Endodermal cell (in vitro differentiated cells): ENCODE results near the gene TARM1. TPM values are rescaled to one million over a fixed set of nuclear protein-coding genes. Genes with fewer than 3 reads are reported as not detected.
"Not testable (repeated sequence)": the region's sequence is repeated elsewhere in the genome, so short reads cannot be mapped to it uniquely, and the experiment has no call there.

Experiments
- DNase-seq: peaks from one replicate; pipeline ENCODE4 v3.0.0-alpha.2; 2017
- H3K27ac ChIP-seq: 2 replicates; pipeline ENCODE4 v1.5.1; 2013; ENCODE audit warnings: mild to moderate bottlenecking, low read depth, low read length, moderate library complexity
- H3K27me3 ChIP-seq: 2 replicates; pipeline ENCODE4 v1.6.1; 2013; ENCODE audit warnings: mild to moderate bottlenecking, low read length, moderate library complexity; ENCODE audit not compliant: insufficient read depth, control insufficient read depth, poor library complexity, severe bottlenecking
- H3K36me3 ChIP-seq: 2 replicates; pipeline ENCODE4 v1.7.0; 2013; ENCODE audit warnings: mild to moderate bottlenecking, low read length, moderate library complexity; ENCODE audit not compliant: control insufficient read depth, insufficient read depth
- H3K4me1 ChIP-seq: one replicate; pipeline ENCODE4 v1.7.0; 2013; ENCODE audit warnings: low read length; ENCODE audit not compliant: control insufficient read depth, insufficient read depth
- H3K4me3 ChIP-seq: 2 replicates; pipeline ENCODE4 v1.5.1; 2013; ENCODE audit warnings: mild to moderate bottlenecking, low read length, moderate library complexity
- H3K9ac ChIP-seq: 2 replicates; pipeline ENCODE4 v1.6.1; 2013; ENCODE audit warnings: mild to moderate bottlenecking, low read length, moderate library complexity; ENCODE audit not compliant: poor library complexity, severe bottlenecking; ENCODE audit errors: extremely low read depth
- H3K9me3 ChIP-seq: 2 replicates; pipeline ENCODE4 v1.6.1; 2013; ENCODE audit warnings: mild to moderate bottlenecking, low read length, moderate library complexity; ENCODE audit not compliant: control insufficient read depth
- H3K27ac Mint-ChIP-seq: 2 replicates; pipeline ENCODE4 v1.8.0; 2020; ENCODE audit warnings: mixed read lengths
- H3K27me3 Mint-ChIP-seq: 2 replicates; pipeline ENCODE4 v1.8.0; 2021; ENCODE audit warnings: mild to moderate bottlenecking, mixed read lengths; ENCODE audit not compliant: insufficient read depth
- H3K36me3 Mint-ChIP-seq: 2 replicates; pipeline ENCODE4 v1.8.0; 2020; ENCODE audit warnings: low read depth, mixed read lengths
- H3K4me1 Mint-ChIP-seq: 2 replicates; pipeline ENCODE4 v1.8.0; 2020; ENCODE audit warnings: mixed read lengths
- H3K4me3 Mint-ChIP-seq: 2 replicates; pipeline ENCODE4 v1.8.0; 2020; ENCODE audit warnings: mild to moderate bottlenecking, moderate library complexity, mixed read lengths
- H3K9me3 Mint-ChIP-seq: 2 replicates; pipeline ENCODE4 v1.8.0; 2020; ENCODE audit warnings: mild to moderate bottlenecking, mixed read lengths
- WGBS, 2 experiments: methylation state at CpG; one replicate each; pipeline versions ENCODE4 v1.1.5 to v1.1.7; 2013; ENCODE audit warnings: missing lambda C conversion rate in 2 of 2, mixed read lengths in 1 of 2; ENCODE audit not compliant: insufficient coverage in 1 of 2, insufficient read length in 1 of 2; 5-methylcytosine and 5-hydroxymethylcytosine counted together
- total RNA-seq, 2 donors: library from RNA; stranded (reverse); fragmentation: NEBNext Ultra II Directional in 1 of 2; extraction: Animal tissue kit (Norgen Biotek cat#: 25700) in 1 of 2; gene quantifications; 2 replicates in 1 of 2; 3 replicates in 1 of 2; pipeline ENCODE4 v1.2.1, GENCODE V29; 2021
- TF ChIP-seq, protein P1 (sequence below): fragments of 200-600 bp; sonication (generic); conservative IDR thresholded peaks from 2 replicates; pipeline ENCODE4 v1.5.0; 2021; ENCODE audit warnings: antibody characterized with exemption, mild to moderate bottlenecking

Gene TARM1
- total RNA-seq, 2 donors from 2014 or later: not detected

DNA sequence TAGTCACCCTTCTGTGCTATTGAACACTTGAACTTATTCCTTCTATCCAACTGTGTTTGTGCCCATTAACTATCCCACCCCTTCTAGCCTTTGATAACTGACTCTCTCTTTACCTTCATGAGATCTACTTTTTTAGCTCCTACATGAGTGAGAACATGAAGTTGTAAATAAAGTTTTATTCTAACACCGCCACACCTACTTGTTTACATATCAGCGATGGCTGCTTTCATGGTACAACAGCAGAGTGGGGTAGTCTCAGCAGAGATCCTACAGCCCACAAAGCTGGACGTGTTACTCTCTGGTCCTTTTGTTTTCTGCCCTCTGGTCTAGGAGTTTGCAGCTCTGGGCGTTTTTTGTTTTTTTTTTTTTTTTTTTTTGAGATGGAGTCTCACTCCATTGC is 41.2 kb downstream of the TARM1 start:
- H3K4me3 Mint-ChIP-seq: no peak overlapping the region
- no peak overlapping the region for H3K9ac ChIP-seq
- no peaks in the 10 kb centered on the region for H3K36me3 ChIP-seq
- H3K4me1 ChIP-seq: no peaks in the 10 kb centered on the region
- WGBS, 2 experiments: 90 to 91% methylated on average over 2 to 4 of the region's 4 CpGs
- peaks cover 2% of the 10 kb centered on the region for H3K9me3 ChIP-seq
- H3K4me3 ChIP-seq: no peak overlapping the region
- no peak overlapping the region for H3K27ac Mint-ChIP-seq
- no peaks in the 10 kb centered on the region for H3K27me3 ChIP-seq
- peaks cover 10% of the 10 kb centered on the region for H3K27me3 Mint-ChIP-seq
- H3K9me3 Mint-ChIP-seq: no peaks in the 10 kb centered on the region
- no peaks in the 10 kb centered on the region for H3K36me3 Mint-ChIP-seq
- peaks cover 10% of the 10 kb centered on the region for H3K4me1 Mint-ChIP-seq
- H3K27ac ChIP-seq: no peak overlapping the region
- DNase-seq: no peak
- TF ChIP-seq, protein P1, sequence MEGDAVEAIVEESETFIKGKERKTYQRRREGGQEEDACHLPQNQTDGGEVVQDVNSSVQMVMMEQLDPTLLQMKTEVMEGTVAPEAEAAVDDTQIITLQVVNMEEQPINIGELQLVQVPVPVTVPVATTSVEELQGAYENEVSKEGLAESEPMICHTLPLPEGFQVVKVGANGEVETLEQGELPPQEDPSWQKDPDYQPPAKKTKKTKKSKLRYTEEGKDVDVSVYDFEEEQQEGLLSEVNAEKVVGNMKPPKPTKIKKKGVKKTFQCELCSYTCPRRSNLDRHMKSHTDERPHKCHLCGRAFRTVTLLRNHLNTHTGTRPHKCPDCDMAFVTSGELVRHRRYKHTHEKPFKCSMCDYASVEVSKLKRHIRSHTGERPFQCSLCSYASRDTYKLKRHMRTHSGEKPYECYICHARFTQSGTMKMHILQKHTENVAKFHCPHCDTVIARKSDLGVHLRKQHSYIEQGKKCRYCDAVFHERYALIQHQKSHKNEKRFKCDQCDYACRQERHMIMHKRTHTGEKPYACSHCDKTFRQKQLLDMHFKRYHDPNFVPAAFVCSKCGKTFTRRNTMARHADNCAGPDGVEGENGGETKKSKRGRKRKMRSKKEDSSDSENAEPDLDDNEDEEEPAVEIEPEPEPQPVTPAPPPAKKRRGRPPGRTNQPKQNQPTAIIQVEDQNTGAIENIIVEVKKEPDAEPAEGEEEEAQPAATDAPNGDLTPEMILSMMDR: no peak

DNA sequence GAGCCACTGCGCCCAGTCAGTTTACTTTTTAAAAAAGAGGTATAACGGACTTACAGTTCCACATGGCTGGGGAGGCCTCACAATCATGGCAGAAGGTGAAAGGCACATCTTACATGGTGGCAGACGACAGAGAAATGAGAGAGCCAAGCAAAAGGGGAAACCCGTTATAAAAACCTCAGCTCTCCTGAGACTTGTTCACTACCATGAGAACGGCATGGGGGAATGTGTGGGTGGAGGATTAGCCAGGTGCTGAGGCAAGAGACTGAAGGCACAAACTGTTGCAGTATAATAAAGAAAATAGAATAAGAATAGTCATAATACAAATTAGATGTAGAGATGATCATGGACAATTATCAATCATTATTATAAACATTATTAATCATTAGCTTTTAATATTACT is 44.6 kb downstream of the TARM1 start:
- not testable (repeated sequence) for H3K4me3 ChIP-seq, H3K9ac ChIP-seq, H3K27me3 ChIP-seq, H3K4me1 ChIP-seq, H3K4me3 Mint-ChIP-seq, H3K36me3 Mint-ChIP-seq, H3K9me3 ChIP-seq, H3K27ac Mint-ChIP-seq, H3K27ac ChIP-seq, DNase-seq, H3K9me3 Mint-ChIP-seq, H3K36me3 ChIP-seq, H3K27me3 Mint-ChIP-seq
- 87 to 94% methylated on average over 4 to 5 of the region's 5 CpGs for WGBS, 2 experiments
- peaks cover 16% of the 10 kb centered on the region for H3K4me1 Mint-ChIP-seq

DNA sequence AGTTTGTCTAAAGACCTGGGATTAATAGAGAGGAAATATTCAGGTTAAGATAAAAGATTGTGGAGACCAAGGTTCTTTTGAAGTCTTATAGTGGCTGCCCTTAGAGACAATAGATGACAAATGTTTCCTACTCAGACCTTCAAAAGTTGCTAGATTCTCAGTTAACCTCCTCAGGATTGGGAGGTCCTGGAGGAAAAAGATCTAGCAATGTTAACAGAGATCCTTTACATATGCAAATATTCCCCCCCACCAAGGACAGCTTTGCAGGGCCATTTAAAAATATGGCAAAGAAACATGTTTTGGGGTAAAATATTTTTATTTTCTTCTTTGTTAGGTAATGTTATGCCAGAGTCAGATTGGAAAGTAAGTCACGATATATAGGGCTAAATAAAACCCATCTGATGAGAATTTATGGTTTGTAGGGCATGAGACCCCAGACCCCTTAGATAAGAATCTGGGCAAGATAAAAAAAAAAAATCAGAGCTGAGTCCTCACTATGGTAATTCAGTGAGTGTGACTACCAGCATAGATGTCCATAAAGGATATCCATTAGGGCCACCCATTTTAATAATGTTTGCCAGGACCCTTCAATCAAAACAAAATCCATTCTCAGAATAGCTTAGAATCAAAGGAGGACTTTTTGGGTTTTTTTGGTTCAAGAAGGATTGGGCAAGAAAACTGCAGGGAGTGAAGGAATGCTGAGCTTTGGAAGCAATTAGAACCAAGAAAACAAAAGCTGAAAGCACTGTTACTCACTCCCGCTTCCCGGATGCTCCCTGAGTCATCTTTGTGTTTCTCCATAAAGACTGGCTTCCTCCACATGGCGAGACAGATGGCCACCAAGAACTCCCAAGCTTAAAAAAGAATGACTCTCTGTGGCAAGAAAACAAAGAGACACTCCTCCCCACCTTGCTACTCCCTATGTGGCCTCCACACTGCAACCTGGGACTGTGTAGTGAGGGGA is 45.7 kb downstream of the TARM1 start:
- H3K27ac Mint-ChIP-seq: peak overlapping the region; percentile 90
- Histone ChIP-seq H3K4me3 (no peak overlapping the region), H3K9ac (no peak overlapping the region), H3K27ac (peak overlapping the region; percentile 44), H3K27me3 (no peaks in the 10 kb centered on the region), H3K9me3 (no peaks in the 10 kb centered on the region), H3K4me1 (no peaks in the 10 kb centered on the region), H3K36me3 (no peaks in the 10 kb centered on the region)
- no peak overlapping the region for H3K4me3 Mint-ChIP-seq
- H3K4me1 Mint-ChIP-seq: peaks cover 19% of the 10 kb centered on the region
- 13 to 37% methylated on average over 2 to 4 of the region's 4 CpGs for WGBS, 2 experiments
- TF ChIP-seq, protein P1: no peak
- H3K36me3 Mint-ChIP-seq: no peaks in the 10 kb centered on the region
- peak; percentile 81 for DNase-seq
- H3K9me3 Mint-ChIP-seq: no peaks in the 10 kb centered on the region
- H3K27me3 Mint-ChIP-seq: no peaks in the 10 kb centered on the region
